Calu3 (cell line): ENCODE results near the gene C19orf44. TPM values are rescaled to one million over a fixed set of nuclear protein-coding genes. Genes with fewer than 3 reads are reported as not detected.
"Not testable (repeated sequence)": the region's sequence is repeated elsewhere in the genome, so short reads cannot be mapped to it uniquely, and the experiment has no call there.

Experiments used
- BruUV-seq: library from RNA; stranded (reverse); fragments of 400-500 nt; replicated peaks from 2 replicates; lab custom pipeline; 2021; lab: Mats Ljungman, UMichigan
- CTCF ChIA-PET: fragments of 300-600 bp; sonication (Branson Sonifier 250); formaldehyde crosslinking; loops from one replicate; lab custom pipeline; 2022; ENCODE audit warnings: antibody characterized with exemption; lab: Charles Lee
- DNase-seq: peaks from one replicate; pipeline ENCODE4 v3.0.0; 2022
- H3K27ac Mint-ChIP-seq: one replicate; pipeline ENCODE4 v1.8.0; 2022; ENCODE audit warnings: mixed read lengths; ENCODE audit not compliant: unreplicated experiment
- H3K27me3 Mint-ChIP-seq: one replicate; pipeline ENCODE4 v1.8.0; 2022; ENCODE audit warnings: mixed read lengths; ENCODE audit not compliant: unreplicated experiment
- H3K36me3 Mint-ChIP-seq: one replicate; pipeline ENCODE4 v1.8.0; 2022; ENCODE audit warnings: mild to moderate bottlenecking, moderate library complexity, mixed read lengths; ENCODE audit not compliant: insufficient read depth, unreplicated experiment
- H3K4me1 Mint-ChIP-seq: one replicate; pipeline ENCODE4 v1.8.0; 2022; ENCODE audit warnings: mild to moderate bottlenecking, low read depth, mixed read lengths; ENCODE audit not compliant: unreplicated experiment
- H3K4me3 Mint-ChIP-seq: one replicate; pipeline ENCODE4 v1.8.0; 2022; ENCODE audit warnings: mild to moderate bottlenecking, low read depth, moderate library complexity, mixed read lengths; ENCODE audit not compliant: unreplicated experiment
- H3K9me3 Mint-ChIP-seq: one replicate; pipeline ENCODE4 v1.8.0; 2022; ENCODE audit warnings: low read depth, mixed read lengths; ENCODE audit not compliant: unreplicated experiment
- intact Hi-C: fragments of 100-400 bp; cut with micrococcal nuclease; formaldehyde crosslinking; loops from one replicate; pipeline ENCODE4 v1.10.0; 2022; ENCODE audit not compliant: unreplicated experiment
- total RNA-seq: library from RNA; stranded (reverse); gene quantifications from 2 replicates; pipeline ENCODE4 v1.2.3, GENCODE V29; 2022
- TF ChIP-seq, protein P1 (sequence below): fragments of 200-600 bp; IDR thresholded peaks from one replicate; pipeline ENCODE4 v1.8.0; 2022; ENCODE audit warnings: antibody characterized with exemption; ENCODE audit not compliant: unreplicated experiment

Gene C19orf44
- total RNA-seq, 1 experiment from 2014 or later, result 4.5 TPM

- no peaks in the 10 kb centered on the region for H3K9me3 Mint-ChIP-seq
- H3K4me1 Mint-ChIP-seq, result peaks cover 20% of the 10 kb centered on the region
- CTCF ChIA-PET, result interaction anchor here (0.5 to 0.6 kb wide), 2 partner anchors 252 to 1283 kb away, joined by 3 read pairs; no protein-coding TSS in a partner anchor
- intact Hi-C loops, result no loop called here
- H3K27me3 Mint-ChIP-seq, result no peaks in the 10 kb centered on the region
- TF ChIP-seq, protein P1, sequence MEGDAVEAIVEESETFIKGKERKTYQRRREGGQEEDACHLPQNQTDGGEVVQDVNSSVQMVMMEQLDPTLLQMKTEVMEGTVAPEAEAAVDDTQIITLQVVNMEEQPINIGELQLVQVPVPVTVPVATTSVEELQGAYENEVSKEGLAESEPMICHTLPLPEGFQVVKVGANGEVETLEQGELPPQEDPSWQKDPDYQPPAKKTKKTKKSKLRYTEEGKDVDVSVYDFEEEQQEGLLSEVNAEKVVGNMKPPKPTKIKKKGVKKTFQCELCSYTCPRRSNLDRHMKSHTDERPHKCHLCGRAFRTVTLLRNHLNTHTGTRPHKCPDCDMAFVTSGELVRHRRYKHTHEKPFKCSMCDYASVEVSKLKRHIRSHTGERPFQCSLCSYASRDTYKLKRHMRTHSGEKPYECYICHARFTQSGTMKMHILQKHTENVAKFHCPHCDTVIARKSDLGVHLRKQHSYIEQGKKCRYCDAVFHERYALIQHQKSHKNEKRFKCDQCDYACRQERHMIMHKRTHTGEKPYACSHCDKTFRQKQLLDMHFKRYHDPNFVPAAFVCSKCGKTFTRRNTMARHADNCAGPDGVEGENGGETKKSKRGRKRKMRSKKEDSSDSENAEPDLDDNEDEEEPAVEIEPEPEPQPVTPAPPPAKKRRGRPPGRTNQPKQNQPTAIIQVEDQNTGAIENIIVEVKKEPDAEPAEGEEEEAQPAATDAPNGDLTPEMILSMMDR, result no peak
- peaks cover 4% of the 10 kb centered on the region for H3K36me3 Mint-ChIP-seq
- no peak overlapping the region for H3K27ac Mint-ChIP-seq
- H3K4me3 Mint-ChIP-seq, result no peak overlapping the region
- no peak for DNase-seq
- no TSS peak for BruUV-seq
These were observed 32.1 kb upstream of the C19orf44 start for GRCh38 chr19:16463991-16464575.

GRCh38 chr19:16465239-16465638 lies 31.0 kb upstream of the C19orf44 start:
- Mint-ChIP-seq H3K9me3 (no peaks in the 10 kb centered on the region), H3K4me3 (no peak overlapping the region), H3K36me3 (no peaks in the 10 kb centered on the region), H3K4me1 (peaks cover 30% of the 10 kb centered on the region), H3K27ac (no peak overlapping the region), H3K27me3 (no peaks in the 10 kb centered on the region)
- TF ChIP-seq, protein P1, result no peak
- BruUV-seq, result no TSS peak
- intact Hi-C loops, result no loop called here
- no peak for DNase-seq
- CTCF ChIA-PET, result no interaction called here

GRCh38 chr19:16466802-16467427 lies 29.3 kb upstream of the C19orf44 start:
- intact Hi-C loops, H3K27ac Mint-ChIP-seq, BruUV-seq, H3K36me3 Mint-ChIP-seq, H3K9me3 Mint-ChIP-seq, DNase-seq, H3K4me3 Mint-ChIP-seq, H3K27me3 Mint-ChIP-seq, CTCF ChIA-PET: not testable (repeated sequence)
- H3K4me1 Mint-ChIP-seq, result peaks cover 38% of the 10 kb centered on the region

DNA sequence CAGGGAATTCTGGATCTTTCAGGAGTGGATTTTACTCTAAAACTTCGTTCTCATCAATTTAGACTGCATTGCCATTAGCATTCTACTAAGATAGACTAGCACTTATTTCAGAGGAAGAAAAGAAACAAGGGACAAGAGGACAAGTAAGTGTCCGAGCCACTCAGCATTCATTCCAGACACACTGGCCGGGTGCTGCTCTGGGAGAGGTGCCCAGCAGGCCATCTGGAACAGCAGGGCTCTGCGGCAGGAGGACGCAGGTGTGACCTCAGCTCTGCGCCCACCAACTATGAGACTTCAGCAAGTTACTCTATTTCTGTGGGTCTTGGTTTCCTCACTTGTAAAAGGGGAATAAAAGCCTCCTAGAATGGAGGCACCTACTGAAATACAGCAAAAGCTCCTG lies 28.6 kb upstream of the C19orf44 start:
- TF ChIP-seq, protein P1, result no peak
- DNase-seq, result no peak
- CTCF ChIA-PET, result no interaction called here
- Mint-ChIP-seq H3K36me3 (peaks cover 8% of the 10 kb centered on the region), H3K9me3 (no peaks in the 10 kb centered on the region), H3K27ac (no peak overlapping the region), H3K4me3 (no peak overlapping the region), H3K4me1 (peaks cover 38% of the 10 kb centered on the region), H3K27me3 (no peaks in the 10 kb centered on the region)
- no TSS peak for BruUV-seq
- intact Hi-C loops, result no loop called here

- H3K27me3 Mint-ChIP-seq, result no peaks in the 10 kb centered on the region
- H3K9me3 Mint-ChIP-seq, result no peaks in the 10 kb centered on the region
- peaks cover 8% of the 10 kb centered on the region for H3K36me3 Mint-ChIP-seq
- CTCF ChIA-PET, result interaction anchor here (0.6 to 0.7 kb wide), 2 partner anchors 26 to 43 kb away, joined by 3 to 4 read pairs; partner anchors contain the start of genes C19orf44 and CALR3
- peak overlapping the region; percentile 75 for H3K4me3 Mint-ChIP-seq
- peaks cover 24% of the 10 kb centered on the region for H3K4me1 Mint-ChIP-seq
- TF ChIP-seq, protein P1, result no peak
- no peak overlapping the region for H3K27ac Mint-ChIP-seq
- no peak for DNase-seq
- BruUV-seq, result no TSS peak
- intact Hi-C loops, result no loop called here
These were observed 25.7 kb upstream of the C19orf44 start for GRCh38 chr19:16470541-16470910.
